GM21390 (cell line): Measurements from ENCODE around the gene KAT8.

Source experiments
- ATAC-seq: cut with Tn5 transposase; IDR thresholded peaks from one replicate; pipeline ENCODE4 v1.9.1; 2021; ENCODE audit not compliant: unreplicated experiment

KAT8 gene

GRCh38 chr16:31117384-31118222, at the start of gene KAT8:
TSS of gene KAT8 (plus strand) at chr16:31117664. CDS start at chr16:31117682, 18 bp downstream.
- ATAC-seq: peak; percentile 86

GRCh38 chr16:31071861-31072260, 45.6 kb upstream of the KAT8 start:
- no peak for ATAC-seq

- ATAC-seq: no peak
Measured at GRCh38 chr16:31072540-31073141, 44.8 kb upstream of the KAT8 start.

- peak; percentile 49 for ATAC-seq
Measured at GRCh38 chr16:31073142-31073969, 44.1 kb upstream of the KAT8 start.

- peak; percentile 64 for ATAC-seq
Measured at GRCh38 chr16:31073970-31074813, 43.3 kb upstream of the KAT8 start, which contains the start of the genes ZNF646 and ZNF668. TSS of gene ZNF646 (plus strand) at chr16:31074422. CDS start at chr16:31076325, 1,903 bp downstream. TSS of gene ZNF668 (minus strand) at chr16:31074240. CDS start at chr16:31064459, 9,781 bp downstream.

DNA sequence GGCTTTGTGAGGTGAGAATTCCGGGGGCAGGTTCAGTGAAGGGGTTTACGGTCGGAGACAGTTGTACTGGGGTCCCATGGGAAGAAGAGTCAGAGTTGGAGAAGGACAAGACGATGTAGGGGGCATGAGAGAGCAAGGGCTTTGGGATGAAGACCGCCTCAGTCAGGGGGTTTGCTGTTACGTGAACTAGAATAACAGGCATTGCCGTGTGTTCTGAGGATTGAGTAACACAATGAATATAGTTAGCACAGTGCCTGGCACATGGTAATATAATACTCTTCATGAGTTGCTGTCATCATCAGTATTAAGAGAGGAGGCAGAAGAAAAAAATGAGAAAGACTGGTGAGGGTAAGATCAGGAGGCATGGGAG, 42.7 kb upstream of the KAT8 start:
- no peak for ATAC-seq

DNA sequence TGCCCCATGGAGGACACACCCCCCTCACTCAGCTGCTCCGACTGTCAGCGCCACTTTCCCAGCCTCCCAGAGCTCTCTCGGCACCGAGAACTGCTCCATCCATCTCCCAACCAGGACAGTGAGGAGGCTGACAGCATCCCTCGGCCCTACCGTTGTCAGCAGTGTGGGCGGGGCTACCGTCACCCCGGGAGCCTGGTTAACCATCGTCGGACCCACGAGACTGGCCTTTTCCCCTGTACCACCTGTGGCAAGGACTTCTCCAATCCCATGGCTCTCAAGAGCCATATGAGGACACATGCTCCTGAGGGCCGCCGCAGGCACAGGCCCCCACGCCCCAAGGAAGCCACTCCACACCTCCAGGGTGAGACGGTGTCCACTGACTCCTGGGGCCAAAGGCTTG, 41.1 kb upstream of the KAT8 start:
- no peak for ATAC-seq

DNA sequence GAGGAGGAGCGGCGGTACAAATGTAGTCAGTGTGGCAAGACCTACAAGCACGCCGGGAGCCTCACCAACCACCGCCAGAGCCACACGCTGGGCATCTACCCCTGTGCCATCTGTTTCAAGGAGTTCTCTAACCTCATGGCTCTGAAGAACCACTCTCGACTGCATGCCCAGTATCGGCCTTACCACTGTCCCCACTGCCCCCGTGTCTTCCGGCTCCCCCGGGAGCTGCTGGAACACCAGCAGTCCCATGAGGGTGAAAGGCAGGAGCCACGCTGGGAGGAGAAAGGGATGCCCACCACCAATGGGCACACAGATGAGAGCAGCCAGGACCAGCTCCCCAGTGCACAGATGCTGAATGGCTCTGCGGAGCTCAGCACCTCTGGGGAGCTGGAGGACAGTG, 40.4 kb upstream of the KAT8 start:
- no peak for ATAC-seq

DNA sequence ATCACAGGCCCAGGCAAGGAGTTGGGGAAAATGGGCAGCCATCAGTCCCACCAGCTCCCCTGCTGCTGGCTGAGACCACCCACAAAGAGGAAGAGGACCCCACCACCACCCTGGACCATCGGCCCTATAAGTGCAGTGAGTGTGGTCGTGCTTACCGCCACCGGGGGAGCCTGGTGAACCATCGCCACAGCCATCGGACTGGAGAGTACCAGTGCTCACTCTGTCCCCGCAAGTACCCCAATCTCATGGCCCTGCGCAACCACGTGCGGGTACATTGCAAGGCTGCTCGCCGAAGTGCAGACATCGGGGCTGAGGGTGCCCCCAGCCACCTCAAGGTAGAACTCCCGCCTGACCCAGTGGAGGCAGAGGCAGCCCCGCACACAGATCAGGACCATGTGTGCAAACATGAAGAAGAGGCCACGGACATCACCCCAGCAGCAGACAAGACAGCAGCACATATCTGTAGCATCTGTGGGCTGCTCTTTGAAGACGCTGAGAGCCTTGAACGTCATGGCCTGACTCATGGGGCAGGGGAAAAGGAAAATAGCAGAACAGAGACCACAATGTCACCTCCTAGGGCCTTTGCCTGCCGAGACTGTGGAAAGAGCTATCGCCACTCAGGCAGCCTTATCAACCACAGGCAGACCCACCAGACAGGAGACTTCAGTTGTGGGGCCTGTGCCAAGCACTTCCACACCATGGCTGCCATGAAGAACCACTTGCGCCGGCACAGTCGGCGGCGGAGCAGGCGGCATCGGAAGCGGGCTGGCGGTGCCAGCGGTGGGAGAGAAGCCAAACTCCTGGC, 39.7 kb upstream of the KAT8 start:
- ATAC-seq: no peak

GRCh38 chr16:31078597-31079341, 38.7 kb upstream of the KAT8 start:
- ATAC-seq: no peak

DNA sequence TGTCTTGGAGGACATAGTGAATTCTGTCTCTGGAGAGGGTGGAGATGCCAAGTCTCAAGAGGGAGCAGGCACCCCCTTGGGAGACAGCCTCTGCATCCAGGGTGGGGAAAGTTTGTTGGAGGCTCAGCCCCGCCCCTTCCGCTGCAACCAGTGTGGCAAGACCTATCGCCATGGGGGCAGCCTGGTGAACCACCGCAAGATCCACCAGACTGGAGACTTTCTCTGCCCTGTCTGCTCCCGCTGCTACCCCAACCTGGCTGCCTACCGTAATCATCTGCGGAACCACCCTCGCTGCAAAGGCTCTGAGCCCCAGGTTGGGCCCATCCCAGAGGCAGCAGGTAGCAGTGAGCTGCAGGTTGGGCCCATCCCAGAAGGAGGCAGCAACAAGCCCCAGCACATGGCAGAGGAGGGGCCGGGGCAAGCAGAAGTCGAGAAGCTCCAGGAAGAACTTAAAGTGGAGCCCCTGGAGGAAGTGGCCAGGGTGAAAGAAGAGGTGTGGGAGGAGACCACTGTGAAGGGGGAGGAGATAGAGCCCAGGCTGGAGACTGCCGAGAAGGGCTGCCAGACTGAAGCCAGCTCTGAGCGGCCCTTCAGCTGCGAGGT, 38.0 kb upstream of the KAT8 start:
- no peak for ATAC-seq

DNA sequence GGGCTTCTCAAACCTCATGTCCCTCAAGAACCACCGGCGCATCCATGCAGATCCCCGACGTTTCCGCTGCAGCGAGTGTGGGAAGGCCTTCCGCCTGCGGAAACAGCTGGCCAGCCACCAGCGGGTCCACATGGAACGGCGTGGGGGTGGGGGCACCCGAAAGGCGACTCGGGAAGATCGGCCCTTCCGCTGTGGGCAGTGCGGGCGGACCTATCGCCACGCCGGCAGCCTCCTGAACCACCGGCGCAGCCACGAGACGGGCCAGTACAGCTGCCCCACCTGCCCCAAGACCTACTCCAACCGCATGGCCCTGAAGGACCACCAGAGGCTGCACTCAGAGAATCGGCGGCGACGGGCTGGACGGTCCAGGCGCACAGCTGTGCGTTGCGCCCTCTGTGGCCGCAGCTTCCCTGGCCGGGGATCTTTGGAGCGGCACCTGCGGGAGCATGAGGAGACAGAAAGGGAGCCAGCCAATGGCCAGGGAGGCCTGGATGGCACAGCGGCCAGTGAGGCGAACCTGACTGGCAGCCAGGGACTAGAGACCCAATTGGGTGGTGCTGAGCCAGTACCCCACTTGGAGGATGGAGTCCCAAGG, 37.3 kb upstream of the KAT8 start:
- no peak for ATAC-seq

DNA sequence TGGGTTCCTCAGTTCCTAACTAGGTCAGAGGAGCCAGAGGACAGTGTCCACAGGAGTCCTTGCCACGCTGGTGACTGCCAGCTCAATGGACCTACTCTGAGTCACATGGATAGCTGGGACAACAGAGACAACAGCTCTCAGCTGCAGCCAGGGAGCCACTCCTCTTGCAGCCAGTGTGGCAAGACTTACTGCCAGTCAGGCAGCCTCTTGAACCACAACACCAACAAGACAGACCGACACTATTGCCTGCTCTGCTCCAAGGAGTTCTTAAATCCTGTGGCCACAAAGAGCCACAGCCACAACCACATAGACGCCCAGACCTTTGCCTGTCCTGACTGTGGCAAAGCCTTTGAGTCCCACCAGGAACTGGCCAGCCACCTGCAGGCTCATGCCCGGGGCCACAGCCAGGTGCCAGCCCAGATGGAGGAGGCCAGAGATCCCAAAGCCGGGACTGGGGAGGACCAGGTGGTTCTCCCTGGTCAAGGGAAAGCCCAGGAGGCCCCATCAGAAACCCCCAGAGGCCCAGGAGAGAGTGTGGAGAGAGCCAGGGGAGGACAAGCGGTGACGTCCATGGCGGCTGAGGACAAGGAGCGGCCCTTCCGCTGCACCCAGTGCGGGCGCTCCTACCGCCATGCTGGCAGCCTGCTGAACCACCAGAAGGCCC, 36.6 kb upstream of the KAT8 start:
- ATAC-seq: no peak

DNA sequence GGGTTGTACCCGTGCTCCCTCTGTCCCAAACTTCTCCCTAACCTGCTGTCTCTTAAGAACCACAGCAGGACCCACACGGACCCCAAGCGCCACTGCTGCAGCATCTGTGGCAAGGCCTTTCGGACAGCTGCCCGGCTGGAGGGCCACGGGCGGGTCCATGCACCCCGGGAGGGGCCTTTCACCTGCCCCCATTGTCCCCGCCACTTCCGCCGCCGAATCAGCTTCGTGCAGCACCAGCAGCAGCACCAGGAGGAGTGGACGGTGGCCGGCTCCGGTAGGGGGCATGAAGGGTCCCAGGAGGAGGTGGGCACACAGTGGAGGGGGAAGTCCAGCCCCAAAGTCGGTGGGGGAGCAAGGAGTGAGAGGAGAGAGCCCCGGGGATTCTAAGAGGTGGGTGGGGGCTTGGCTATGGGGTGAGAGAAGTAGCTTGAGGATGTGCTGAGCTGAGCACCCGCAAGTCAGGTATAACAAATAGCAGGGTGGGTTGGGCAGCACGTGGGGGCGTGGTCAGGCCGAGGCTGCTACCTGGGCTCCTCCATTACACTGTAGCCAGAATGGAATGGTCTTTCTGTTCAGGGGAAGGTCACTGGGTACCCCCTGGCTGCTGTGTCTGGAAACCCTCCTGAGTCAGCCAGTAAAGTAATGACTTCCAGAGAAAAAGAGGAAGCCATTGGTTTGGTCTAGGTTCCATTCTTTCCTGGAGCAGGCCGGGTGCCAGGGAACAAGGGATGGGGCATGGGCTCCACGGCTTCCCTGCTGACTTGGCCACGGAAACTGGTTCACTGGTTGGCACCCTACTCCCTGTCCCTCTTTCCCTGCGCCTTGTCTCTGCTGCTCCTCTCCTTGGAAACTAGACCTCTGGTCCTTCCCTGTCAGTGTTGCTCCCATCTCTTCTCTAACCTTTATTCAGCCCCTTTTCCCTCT, 35.8 kb upstream of the KAT8 start:
- ATAC-seq: no peak

GRCh38 chr16:31082368-31083045, 35.0 kb upstream of the KAT8 start:
- ATAC-seq: no peak

DNA sequence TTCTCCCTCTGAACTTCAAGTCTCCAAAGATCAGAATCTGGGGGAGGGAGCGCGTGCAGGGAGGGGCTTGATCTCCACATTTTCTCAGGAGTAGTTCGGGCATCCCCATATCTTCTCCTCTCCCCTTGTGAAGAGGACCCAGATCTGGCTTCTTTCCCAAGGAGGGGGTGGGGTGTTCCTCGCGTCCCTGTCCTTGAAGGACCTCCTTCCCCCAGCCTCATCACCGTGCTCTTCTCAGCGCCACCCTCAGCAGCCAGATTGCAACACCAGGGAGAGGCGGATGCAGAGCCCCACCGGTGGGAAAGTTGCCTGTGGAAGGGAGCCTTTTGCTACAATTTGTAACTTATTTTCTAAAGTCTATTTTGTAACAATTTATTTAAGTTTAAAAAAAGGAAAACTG, 34.4 kb upstream of the KAT8 start:
- ATAC-seq: no peak
